ENCODE data around the gene CPA1.
A peak's percentile ranks its signal among the peaks of the same experiment; 100 is the strongest.
"Not testable (repeated sequence)": the region's sequence is repeated elsewhere in the genome, so short reads cannot be mapped to it uniquely, and the experiment has no call there.

Gene CPA1

DNA sequence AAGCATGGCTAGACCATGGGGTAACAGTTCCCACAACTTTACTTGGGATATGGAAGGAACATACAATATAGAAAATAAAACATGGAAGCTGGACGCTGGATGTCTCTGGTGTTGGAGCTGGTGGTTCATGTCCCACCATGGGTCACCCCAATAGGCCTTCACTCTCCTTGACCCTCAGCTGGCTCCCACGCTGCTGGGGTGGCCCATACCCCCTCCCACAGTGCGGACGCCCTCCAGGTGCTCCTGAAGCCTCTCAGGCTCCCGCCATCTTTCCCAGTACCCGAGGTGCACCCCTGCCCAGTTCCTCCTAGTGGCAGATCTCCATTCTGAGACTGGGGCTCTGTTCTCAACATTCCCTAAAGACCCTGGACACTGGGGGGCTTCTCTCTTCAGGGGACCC is 5.8 kb upstream of the CPA1 start:
- DNase-seq: no peak

DNA sequence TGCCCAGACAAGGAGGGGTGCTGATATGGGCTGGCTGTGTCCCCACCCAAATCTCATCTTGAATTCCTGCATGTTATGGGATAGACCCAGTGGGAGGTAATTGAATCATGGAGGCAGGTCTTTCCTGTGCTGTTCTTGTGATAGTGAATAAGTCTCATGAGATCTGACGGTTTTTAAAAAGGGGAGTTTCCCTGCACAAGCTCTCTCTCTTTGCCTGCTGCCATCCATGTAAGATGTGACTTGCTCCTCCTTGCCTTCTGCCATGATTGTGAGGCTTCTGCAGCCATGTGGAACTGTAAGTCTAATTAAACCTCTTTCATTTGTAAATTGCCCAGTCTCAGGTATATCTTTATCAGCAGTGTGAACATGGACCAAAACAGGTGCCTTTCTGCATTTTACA is 3.8 kb upstream of the CPA1 start:
- not testable (repeated sequence) for DNase-seq

DNA sequence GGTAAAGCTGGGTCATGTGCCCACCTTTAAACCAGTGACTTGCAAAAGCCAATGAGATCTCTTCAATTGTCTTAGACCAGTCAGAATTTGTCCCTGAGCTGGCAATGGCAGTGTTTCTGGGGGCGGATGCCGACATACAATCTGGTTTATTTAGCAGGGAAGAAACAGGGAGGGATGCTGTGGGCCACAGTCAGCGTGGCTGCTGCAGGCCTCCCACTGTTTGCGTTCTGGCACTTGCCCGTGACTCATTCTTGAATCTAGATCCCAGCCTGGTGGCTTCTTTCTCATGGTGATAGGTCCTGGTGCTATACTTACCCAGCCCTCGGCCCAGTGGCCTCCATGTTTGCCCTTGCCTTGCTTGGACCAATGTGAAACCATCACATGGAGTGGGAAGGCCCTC is 3.1 kb upstream of the CPA1 start:
- no peak for DNase-seq

DNA sequence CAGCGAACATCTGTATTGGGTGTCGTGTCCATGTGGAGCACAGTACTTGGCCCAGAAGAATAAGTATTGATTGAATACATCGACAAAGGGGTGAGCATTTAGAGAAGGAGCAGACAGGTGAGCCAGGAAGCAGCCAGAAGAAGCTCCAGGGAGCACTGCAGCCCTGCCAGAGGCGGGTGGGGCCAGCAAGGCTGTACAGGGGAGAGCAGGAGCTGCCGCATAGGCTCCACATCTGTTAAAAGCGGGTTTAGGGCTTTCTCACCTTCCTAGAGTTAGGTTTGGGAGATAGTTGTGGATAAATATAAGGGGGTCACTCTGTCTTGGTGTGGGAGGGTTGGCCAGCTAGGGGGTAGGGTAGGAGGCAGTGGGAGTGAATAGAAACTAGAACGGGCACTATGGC is 1.3 kb upstream of the CPA1 start:
- DNase-seq: no peak

DNA sequence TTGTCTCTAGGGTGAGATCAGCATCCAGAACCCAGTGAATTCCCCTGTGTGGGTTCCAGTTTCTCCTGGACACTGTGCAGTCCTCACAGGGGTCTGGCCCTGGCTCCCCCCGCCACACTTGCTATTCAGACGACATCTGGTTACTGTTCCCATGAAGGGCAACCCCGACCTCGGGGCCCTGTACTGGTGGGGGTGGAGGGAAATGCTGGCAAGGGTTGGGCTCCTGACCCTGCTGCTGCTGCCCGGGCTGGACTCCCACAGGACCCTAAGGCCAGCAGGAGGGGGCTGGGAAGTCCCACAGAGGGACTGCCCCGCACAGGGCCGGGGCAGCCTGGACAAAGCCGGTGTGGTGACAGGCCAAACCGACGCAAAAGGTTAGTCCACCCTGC is 768 bp upstream of the CPA1 start:
- no peak for DNase-seq

DNA sequence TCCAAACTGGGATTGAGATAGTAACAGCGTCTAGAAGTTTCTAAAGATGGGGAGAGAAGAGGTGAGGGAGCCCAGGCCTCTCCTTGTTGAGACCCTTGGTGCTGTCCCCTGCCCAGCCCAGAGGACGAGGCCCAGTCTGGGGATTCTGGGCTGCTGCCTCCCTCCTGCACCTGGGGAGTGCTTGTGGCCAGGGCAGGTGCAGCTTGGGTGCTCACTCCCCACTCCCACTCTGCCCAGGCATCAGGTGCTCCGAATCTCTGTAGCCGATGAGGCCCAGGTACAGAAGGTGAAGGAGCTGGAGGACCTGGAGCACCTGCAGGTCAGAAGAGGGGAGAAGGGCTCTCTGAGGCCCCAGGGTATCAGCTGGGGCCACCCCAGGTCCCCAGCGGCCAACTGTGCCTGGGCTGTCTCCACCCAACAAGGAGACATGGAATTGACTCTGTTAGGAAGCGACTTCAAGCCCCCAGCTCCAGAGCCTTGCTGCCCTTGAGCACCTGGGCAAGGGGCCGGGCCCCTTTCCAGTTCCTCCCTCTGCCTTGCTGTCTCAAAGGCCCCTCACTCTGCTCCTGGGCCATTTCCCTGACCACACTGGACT is 664 bp downstream of the CPA1 start:
- no peak for DNase-seq

DNA sequence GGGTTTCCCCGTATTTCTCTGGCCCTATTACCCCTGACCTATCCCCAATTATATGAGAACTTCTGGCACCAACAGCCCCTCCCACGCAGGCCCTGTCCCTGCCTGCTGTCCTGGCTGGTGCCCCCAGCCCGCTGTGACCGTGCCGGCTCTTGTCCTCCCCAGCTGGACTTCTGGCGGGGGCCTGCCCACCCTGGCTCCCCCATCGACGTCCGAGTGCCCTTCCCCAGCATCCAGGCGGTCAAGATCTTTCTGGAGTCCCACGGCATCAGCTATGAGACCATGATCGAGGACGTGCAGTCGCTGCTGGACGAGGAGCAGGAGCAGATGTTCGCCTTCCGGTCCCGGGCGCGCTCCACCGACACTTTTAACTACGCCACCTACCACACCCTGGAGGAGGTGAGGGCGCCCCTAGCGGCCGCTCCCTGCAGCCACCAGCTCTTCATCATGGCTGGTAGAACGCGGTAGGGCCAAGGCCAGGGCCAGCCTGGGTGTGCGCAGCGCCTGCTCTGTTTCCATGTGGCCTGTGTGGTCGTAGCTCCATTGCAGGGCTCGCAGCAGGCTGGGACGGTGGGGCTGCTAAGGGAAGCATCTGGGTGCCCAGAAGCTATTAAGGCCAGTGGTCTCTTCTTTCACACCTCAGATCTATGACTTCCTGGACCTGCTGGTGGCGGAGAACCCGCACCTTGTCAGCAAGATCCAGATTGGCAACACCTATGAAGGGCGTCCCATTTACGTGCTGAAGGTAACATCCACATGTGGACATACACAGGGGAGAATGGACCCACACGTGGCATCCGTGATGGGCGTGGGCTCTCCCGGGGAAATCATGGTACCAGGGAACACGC is 1.4 kb downstream of the CPA1 start:
- DNase-seq: no peak

DNA sequence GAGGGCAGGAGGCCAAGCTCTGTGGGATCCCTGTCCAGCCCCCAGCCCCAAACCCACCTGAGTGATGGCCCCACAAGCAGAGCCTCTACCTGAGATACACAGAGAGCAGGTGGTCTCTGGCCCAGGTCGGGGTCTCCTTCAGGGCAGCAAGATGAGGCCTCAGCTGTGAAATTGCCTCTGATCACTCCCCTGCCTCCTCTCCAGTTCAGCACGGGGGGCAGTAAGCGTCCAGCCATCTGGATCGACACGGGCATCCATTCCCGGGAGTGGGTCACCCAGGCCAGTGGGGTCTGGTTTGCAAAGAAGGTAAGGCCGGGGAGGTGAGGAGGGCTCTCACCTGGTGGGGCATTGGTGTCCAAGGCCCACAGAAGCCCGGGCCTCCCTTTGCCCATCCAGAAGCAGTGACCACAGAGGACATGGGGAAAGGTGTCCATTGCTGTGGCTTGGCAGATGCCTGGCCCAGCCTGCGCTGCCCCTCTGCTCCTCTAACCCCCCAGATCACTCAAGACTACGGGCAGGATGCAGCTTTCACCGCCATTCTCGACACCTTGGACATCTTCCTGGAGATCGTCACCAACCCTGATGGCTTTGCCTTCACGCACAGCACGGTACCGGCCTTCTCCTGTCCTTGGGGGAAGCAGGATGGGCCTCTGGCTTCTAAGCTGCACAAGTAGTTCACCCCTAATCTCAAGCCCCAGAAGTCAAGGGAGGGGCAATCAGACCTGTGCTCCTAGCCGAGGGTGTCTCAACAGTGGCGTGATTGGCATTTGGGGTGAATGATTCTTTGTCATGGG is 3.1 kb downstream of the CPA1 start:
- DNase-seq: no peak

DNA sequence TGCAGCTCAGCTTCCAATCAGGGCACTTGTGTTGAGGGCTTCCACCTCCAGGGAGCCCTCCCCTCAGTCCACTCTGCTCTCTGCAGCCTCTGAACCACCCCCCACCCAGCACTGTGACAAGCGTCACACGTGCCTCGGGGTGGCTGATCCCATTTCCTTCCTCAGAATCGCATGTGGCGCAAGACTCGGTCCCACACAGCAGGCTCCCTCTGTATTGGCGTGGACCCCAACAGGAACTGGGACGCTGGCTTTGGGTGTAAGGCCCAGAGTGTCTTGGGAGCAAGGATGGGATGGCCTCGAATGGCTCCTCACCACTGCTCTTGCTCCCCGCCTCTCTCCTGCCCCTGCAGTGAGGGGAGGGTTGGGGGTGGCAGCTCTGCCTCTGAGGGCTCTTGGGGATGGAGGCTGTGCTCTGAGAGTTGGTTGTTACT is 4.1 kb downstream of the CPA1 start:
- DNase-seq: no peak

DNA sequence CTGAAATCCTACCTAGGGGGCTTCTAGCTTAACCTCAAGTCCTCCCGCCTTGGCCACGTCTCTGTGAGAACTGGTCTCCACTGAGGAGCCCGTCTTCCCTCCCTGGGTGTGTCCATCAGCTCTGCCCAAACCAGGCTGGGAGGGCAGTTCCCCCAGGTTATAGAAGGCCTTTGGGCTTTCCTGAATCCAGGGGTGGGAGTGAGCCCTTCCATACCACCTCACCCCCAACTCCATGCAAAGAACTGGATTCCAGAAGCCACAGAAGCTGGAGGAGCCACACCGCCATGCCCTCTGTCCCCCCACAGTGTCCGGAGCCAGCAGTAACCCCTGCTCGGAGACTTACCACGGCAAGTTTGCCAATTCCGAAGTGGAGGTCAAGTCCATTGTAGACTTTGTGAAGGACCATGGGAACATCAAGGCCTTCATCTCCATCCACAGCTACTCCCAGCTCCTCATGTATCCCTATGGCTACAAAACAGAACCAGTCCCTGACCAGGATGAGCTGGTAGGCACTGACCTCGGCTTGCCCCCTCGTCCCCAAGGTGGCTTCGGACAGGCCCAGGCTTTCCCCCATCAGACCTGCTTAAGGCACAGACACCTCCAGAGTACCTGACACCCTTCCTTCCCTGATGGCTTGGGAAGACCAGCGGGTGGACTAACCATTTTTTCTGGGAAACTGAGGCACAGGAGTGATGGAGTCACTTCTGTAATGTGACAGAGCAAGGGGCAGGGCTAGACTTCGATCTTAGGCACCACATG is 4.7 kb downstream of the CPA1 start:
- DNase-seq: no peak

DNA sequence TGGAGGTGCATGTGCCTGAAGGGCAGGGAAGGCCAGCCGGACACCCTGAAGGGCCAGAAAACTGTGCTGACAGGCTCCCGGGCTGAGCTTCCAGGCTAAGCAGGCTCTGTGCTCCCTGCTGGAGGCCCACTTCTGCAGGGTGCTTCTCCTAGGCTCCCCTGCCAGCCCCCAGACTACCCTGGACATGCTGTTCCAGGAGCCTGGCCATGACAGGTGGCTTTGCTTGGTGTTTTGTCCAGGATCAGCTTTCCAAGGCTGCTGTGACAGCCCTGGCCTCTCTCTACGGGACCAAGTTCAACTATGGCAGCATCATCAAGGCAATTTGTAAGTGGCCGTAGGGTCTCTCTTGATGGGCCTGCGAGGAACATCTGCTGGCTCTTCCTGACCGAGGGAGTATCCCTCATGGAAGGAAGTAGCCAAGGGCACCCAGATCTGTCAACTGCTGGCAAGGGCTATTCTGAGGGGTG is 5.3 kb downstream of the CPA1 start:
- no peak for DNase-seq

DNA sequence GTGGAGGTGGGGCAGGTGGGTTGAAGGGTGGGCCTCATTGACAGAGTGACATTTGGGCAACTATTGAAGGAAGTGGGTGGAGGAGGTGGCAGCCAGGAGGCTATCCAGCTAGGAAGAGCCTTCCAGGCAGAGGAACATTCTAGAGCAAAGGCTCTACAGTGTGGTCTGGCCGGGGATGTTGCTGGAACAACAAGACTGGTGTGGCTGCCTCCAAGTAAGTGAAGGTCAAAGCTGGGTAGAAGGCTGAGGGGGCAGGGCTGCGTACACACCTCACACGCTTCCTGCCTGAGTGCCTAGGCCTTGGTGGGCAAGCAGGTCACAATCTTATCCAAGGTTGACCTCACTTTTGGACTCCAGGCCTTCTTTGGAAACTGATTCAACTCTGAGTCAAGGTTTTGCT is 6.6 kb downstream of the CPA1 start:
- no peak for DNase-seq

DNA sequence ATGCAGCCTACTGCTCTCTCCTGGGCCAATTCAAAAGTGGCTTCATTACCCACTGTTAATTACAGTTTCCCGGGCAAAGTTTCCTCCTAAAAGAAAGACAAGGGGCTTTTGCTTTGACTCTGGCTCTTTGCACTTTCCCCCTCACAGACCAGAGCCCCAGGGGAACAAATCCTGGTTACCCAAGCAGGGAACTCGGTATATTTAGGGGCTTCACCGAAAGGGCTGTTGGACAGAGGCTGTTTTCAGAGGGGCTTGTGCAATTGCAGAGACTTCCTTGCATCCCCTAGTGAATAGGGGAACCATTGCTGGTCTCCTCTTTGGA is 7.0 kb downstream of the CPA1 start:
- no peak for DNase-seq

DNA sequence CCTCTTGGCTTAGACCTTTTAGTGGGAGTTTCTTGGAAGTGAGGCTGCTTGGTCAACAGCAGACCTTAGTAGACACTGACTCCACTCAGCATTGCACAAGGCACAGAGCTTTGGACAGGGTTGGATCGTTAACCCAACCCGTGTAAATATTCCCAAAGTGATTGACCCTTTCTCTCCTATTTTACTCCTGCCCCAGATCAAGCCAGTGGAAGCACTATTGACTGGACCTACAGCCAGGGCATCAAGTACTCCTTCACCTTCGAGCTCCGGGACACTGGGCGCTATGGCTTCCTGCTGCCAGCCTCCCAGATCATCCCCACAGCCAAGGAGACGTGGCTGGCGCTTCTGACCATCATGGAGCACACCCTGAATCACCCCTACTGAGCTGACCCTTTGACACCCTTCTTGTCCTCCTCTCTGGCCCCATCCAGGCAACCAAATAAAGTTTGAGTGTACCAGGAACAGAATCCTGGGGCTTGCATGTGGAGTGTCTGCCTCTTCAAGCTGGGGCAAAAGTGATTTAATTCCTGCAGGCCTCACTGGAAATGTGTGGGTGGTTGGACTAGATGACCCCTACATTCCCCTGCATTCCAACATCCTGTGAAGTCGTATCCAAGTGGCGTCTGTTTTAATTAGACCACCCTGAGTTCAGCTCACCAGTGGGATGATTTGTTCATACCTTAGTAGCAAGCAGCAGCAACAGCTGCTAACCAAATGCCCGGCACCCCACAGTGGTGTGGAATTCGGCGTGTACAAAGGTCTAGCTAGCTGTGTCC is 7.5 kb downstream of the CPA1 start:
- no peak for DNase-seq

DNA sequence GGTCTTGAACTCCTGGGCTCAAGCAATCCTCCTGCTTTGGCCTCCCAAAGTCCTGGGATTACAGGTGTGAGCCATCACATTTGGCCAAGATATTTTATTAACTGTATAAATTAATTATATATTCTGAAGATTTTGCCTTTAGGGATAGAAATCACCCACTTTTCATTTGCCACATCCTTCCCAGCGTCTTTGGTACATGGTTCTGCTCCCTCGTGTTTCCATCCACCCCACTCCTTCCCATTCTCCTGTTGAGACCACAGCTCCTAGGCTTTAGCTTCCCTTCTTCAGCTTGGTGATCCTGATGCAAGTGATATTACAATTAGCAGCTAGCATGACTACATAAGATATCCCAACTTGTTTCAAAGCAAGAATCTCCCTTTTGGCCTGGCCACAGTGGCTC is 8.4 kb downstream of the CPA1 start:
- DNase-seq: no peak

DNA sequence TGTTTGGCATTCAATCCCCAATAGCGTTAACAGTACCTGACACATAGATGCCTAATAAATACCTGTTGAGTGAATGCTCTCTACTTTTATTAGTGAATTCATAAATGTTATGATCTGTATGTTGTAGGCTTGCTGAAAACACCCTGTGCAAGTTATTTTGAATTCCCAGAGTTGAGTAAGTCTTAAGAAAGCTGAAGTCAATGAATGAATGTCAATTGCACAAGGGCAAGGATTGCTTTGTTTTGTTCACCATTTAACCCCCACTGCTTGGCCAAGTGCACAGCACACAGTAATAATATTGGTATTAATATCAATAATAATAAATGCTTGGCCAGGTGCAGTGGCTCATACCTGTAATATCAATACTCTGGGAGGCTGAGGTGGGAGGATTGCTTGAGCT is 10.2 kb downstream of the CPA1 start:
- no peak for DNase-seq

DNA sequence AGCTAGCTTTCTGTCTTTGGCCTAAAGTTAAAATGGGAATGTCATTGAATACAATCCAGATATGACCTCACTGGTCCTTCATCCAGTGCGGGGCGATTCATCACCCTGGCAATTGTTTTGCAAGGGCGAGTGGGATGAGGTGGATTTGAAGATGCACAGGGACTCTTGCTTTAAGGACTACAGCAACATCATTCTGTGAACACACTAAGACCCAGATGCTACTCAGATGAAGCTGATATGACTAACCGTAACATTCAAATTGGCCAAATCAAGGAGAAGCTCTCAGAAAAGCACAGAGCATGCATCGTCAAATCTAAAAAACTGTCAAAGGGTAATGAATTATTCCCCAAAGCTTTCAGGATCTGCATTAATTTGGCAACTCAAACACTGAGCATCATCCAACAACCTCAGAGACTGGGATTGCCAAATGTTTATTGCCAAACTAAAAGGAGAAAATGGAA is 12.8 kb downstream of the CPA1 start:
- no peak for DNase-seq

DNA sequence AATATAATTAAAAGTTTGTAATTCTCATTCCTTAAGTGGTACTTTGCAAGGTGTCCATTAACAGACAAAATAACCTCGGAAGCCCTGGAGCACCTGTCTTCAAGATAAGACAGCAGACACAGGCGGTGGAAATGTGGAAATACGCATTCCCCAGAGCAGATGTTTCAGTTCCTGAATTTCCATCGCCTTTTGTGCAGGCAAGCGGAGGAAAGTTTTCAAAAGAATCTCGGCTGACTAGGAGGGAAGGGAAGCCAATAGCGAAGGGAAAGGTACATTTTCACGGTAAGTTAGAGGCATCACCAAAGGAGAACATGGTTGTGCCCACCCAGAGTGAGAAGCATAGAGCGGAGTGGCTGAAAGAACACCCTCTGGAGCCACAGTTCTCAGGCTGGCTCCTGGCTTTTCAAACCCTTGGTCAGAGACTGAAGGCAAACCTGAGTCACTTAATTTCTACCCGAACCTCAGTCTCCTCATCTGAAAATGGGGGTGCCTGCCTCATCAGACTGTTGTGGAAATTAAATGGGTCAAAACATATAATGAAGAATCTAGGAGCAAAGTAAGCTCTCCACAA is 13.6 kb downstream of the CPA1 start:
- DNase-seq: no peak

DNA sequence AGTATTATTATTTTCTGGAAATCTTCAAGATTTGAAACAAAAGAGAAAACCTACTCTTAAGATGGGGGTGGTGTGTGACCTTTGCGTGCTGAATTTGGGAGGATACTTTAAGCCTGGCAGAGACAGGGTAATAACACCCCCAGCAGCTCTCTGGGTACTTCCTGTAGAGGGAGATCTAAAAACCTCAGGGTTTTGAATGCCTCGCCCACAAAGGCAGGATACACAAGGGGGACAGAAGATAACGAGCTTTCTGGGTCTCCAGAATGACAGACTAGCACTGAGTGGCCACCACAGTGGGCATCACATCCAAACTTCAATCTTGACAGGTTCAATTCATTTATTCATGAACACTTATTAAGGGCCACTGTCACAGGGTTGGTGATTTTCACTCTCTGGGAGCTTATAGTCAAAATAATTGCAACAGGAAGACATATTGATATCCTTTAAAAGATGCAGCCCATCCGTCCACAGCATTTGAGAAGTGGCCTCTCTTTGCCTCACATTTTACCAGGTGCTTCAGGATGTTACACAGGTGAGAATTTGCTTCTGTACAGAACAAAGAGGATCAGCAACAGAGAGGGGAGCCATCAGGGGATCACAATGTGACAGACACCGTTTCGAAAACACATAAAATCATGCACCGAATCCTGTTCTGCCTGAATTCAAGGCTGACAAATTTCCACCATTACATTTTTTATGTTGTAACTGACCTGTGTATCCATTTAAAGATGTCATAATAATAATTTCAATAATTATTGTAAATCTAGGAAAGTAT is 14.3 kb downstream of the CPA1 start:
- peak in 1 of 2 donors; percentile 69 for DNase-seq

DNA sequence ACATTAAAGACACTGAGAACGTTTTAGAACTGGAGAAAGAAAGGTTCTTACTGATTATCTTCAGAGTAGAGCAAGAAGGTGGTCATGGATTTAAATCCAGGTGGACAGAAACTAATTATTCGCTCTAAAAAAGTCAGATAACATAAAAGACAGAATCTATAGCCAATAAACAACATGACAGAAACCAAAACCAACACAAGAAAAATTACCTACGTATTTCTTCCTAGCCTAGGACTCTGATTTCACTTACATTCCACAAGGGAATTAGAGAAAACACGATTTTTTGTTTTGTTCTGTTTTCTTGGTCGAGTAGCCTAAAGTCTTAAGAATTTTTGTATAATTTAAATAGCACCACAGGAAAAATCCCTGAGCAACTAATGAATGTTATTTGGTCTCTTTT is 15.1 kb downstream of the CPA1 start:
- DNase-seq: no peak

DNA sequence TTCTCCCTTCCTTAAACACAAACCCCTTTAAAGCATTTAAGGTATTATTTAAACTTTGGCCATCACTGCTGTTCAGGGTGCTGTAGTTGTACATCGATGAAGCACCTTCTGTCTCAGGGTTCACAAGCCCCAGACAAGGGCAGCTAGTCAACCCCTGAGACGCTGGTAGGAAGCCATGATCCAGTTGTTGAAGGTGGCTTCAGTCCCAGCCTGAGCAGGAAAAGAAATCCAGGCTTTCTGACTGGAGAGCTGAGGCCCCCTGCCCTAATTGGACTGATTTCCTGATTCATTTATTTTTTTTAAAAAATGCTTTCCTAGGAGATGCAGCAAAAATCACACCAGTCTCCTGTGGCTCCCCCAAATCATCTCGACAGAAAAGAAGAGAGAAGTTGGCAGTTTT is 15.8 kb downstream of the CPA1 start:
- no peak for DNase-seq

Data from bone marrow (tissue), 2 donors.